Right ventricle myocardium inferior (tissue), 1 donor: Measurements from ENCODE around the gene SIN3B. TPM values are rescaled to one million over a fixed set of nuclear protein-coding genes. Genes with fewer than 3 reads are reported as not detected.

ENCODE experiments used
- ATAC-seq: fragments of 200-7000 bp; cut with Tn5 transposase; one replicate; pipeline ENCODE4 v1.9.1; 2020; ENCODE audit warnings: mild to moderate bottlenecking, moderate library complexity
- DNase-seq: peaks from one replicate; pipeline ENCODE4 v3.0.0; 2021; ENCODE audit errors: missing footprints
- intact Hi-C: fragments of 100-400 bp; cut with DNase I; formaldehyde crosslinking; loops from one replicate; pipeline ENCODE4 v1.11.0; 2022
- total RNA-seq: library from RNA; stranded (reverse); fragmentation: NEBNext Ultra II Directional; extraction: Animal tissue kit (Norgen Biotek cat#: 25700); gene quantifications from one replicate; pipeline ENCODE4 v1.2.1, GENCODE V29; 2021
- donor health status: DM: no; HTN: yes; CAD: no; lungs with severe emphysema.

SIN3B gene
- total RNA-seq, 1 donor from 2014 or later = 27.8 TPM

DNA sequence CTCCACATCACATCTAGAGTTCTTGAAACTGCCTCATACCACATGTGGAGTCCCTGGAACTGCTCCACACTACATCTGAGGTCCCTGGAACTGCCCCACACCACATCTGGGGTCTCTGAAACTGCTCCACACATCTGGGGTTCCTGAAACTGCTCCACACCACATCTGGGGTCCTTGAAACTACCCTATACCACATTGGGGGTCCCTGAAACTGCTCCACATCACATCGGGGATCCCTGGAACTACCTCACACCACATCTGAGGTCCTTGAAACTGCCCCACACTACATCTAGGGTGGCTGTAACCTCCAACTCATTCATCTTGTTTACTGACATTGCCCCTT, 93.4 kb downstream of the SIN3B start:
- ATAC-seq (no peak), DNase-seq (no peak)
- intact Hi-C loops = no loop called here

DNA sequence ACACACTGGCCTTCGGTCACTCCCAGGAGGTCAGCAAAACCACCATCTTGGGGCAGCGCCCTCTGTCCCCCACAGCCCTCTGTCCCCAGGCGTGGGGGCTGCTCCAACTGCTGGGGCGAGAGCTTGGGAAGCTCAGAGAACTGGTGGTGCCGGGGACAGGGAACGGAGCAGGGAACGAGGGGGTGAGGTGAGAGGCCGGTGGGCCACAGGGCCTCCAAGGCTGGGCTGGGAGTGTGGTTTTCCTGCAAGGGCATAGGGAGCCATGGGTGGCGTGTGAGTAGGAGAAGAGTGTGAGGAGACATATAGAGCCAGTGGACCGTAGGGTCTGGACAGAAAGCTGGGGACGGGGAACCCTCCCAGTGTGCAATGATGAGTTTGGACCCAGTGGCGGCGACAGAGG, 93.8 kb downstream of the SIN3B start:
- no peak for ATAC-seq
- DNase-seq = no peak
- intact Hi-C loops = no loop called here

DNA sequence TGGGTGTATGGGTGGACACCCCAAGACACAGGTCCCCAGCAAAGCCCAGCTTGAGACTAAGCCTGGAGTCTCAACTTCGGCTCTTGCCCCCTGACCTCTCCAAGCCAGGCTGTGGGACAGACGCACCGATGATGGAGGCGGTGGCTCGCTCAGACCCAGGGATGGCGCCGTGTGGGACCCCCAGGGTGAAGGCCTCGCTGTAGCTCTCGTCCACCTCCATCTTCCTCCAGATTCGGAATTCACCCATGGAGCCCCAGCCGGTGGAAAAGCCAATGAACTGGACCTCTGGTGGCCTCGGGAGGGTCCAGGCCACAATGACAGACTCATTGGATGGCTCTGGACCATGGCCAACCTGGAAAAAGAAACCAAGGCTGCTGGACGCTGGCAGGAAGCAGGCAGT, 98.7 kb downstream of the SIN3B start:
- no peak for DNase-seq
- intact Hi-C loops = no loop called here
- no peak for ATAC-seq

DNA sequence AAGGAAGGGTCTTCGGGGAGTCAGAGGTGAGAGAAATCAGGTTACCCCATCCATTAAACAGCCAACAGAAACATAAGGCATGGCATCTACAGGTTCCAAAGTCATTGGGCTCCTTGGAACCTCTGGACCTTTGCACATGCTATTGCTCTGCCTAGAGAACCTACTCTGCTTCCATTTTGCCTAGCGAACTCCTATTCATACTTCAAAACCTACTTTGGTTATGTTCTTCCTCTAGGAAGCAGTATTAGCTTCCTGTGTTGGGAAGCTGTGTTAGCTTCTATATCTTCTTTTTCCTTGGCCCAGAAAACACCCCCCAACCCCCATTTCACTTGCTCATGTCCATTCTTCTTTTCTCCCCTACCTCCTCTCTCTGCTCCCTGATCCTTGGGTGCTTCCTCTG, 99.2 kb downstream of the SIN3B start:
- ATAC-seq (no peak), DNase-seq (no peak)
- intact Hi-C loops = no loop called here

DNA sequence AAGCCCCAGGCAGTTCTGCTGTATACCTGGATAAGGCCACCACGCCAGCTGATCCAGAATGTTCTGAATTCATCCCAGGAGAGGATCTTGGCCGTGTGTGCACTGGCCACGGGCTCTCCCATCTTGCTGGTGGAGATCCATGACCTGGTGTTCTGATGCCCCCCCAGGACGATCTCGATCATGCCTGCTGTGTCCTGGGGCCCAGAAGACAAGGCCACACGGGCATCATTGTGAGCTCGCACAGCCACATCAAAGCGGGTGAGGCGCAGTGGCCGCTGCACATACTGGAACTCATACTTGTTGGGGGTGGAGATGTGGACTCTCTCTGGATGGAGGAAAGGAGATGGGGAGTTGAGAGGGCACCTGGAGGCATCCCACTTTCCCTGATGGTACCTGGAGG, 99.7 kb downstream of the SIN3B start:
- intact Hi-C loops = no loop called here
- ATAC-seq = no peak
- no peak for DNase-seq

Other genes starting within 250 kb of the SIN3B start
- gene MED26, start 201.2 kb upstream of the SIN3B start, total RNA-seq = 6.1 TPM
- 30.8 TPM for gene SMIM7, start 169.3 kb upstream of the SIN3B start, total RNA-seq
- 42.7 TPM for gene TMEM38A, start 168.3 kb upstream of the SIN3B start, total RNA-seq
- not detected for gene NWD1, start 109.6 kb upstream of the SIN3B start, total RNA-seq
- 0.27 TPM for gene F2RL3, start 59.6 kb downstream of the SIN3B start, total RNA-seq
- 16.0 TPM for gene CPAMD8, start 197.4 kb downstream of the SIN3B start, total RNA-seq
- 5.4 TPM for gene HAUS8, start 246.1 kb downstream of the SIN3B start, total RNA-seq
- 33.2 TPM for gene MYO9B, start 246.4 kb downstream of the SIN3B start, total RNA-seq